Hepatocyte (in vitro differentiated cells): ENCODE results near the gene SCYGR6.

ENCODE experiments used
- EZH2 ChIP-seq: fragments of 200-600 bp; sonication (generic); IDR thresholded peaks from 2 replicates; pipeline ENCODE4 v1.6.1; 2016; ENCODE audit warnings: antibody characterized with exemption, mild to moderate bottlenecking, borderline replicate concordance
- EZH2phosphoT487 ChIP-seq: fragments of 200-600 bp; sonication (generic); IDR thresholded peaks from one replicate; pipeline ENCODE4 v1.6.1; 2018; ENCODE audit warnings: antibody characterized with exemption, mild to moderate bottlenecking, low read depth, moderate library complexity; ENCODE audit not compliant: unreplicated experiment, severe bottlenecking
- TF ChIP-seq, protein P1 (sequence below): fragments of 200-600 bp; sonication (generic); IDR thresholded peaks from 2 replicates; pipeline ENCODE4 v1.5.1; 2016; ENCODE audit warnings: antibody characterized with exemption, mild to moderate bottlenecking; ENCODE audit not compliant: poor library complexity

- TF ChIP-seq, protein P1, sequence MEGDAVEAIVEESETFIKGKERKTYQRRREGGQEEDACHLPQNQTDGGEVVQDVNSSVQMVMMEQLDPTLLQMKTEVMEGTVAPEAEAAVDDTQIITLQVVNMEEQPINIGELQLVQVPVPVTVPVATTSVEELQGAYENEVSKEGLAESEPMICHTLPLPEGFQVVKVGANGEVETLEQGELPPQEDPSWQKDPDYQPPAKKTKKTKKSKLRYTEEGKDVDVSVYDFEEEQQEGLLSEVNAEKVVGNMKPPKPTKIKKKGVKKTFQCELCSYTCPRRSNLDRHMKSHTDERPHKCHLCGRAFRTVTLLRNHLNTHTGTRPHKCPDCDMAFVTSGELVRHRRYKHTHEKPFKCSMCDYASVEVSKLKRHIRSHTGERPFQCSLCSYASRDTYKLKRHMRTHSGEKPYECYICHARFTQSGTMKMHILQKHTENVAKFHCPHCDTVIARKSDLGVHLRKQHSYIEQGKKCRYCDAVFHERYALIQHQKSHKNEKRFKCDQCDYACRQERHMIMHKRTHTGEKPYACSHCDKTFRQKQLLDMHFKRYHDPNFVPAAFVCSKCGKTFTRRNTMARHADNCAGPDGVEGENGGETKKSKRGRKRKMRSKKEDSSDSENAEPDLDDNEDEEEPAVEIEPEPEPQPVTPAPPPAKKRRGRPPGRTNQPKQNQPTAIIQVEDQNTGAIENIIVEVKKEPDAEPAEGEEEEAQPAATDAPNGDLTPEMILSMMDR, result no peak
- TF ChIP-seq EZH2phosphoT487, result no peak
- TF ChIP-seq EZH2, result no peak
Observed at GRCh38 chr2:227707390-227707789, 17.2 kb downstream of the SCYGR6 start.
